SH-SY5Y (cell line): Measurements from ENCODE around the gene TRAPPC14.

Source experiments
- GATA2 ChIP-seq: IDR thresholded peaks from 2 replicates; pipeline ENCODE4 v1.6.1; 2011; ENCODE audit warnings: mild to moderate bottlenecking, low read depth, low read length
- GATA3 ChIP-seq: IDR thresholded peaks from 2 replicates; pipeline ENCODE4 v1.6.1; 2011; ENCODE audit warnings: low read depth, mild to moderate bottlenecking, low read length, moderate library complexity

The TRAPPC14 gene

DNA sequence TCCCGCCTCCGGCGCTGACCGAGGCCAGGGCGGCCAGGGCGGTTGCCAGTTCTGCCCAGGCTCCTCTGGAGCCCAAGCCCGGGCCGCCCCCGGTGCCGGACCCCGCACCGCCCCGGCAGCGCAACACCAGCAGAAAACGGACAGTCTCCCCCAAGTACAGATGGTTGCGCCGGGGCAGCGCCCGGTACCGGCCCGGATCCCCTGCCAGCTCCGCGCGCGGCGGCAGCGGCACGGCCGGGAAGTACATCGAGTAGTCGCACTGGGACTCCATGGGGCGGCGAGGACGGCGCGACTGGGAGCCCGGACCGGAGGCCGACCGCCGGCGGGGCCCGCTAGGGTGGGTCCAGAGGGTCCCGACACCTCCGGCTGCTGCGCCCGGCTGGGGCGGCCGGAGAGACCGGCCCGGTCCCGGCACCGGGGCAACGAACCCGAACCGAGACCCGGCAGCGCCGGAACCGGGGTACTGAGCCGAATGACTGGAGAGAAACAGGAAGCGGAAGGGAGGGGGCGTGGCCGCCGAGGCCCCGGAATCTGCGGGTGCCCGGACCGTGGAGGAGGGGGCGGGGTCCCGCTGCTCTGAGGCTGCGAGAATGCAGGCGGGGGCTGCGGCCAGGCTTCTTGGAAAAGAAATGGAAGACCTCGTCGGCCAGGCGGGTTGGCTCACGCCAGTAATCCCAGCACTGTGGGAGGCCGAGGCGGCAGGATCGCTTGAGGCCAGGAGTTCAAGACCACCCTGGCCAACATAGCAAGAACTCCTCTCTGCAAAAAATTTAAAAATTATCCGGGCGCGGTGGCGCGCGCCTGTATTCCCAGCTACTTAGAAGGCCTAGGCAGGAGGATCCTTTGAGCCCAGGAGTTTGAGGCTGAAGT, at the start of gene TRAPPC14:
TRAPPC14 (minus strand) TSS at position 495 of the 870 bp plus-strand sequence; CDS start at position 271, 224 bp downstream.
- TF ChIP-seq GATA3 = no peak
- no peak for TF ChIP-seq GATA2

DNA sequence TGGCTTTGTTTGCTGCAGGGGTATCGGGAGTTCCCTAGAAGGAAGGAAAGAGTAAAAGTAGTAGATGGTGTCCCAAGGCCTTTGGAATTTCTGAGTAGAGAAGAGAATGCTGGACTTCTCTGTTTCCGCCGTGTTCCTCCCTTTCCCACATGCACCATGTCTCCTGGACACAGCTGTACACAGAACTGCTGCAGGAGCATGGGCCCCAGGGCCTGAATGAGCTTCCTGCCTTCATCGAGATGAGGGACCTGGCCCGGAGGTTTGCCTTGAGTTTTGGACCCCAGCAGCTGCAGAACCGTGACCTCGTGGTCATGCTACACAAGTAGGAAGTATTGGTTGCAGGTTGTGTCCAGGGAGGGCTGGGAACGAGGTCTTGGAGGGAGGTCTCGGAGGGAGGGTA, 45.9 kb upstream of the TRAPPC14 start:
- TF ChIP-seq GATA2 (no peak), GATA3 (no peak)

GRCh38 chr7:100200693-100201092, 42.2 kb upstream of the TRAPPC14 start:
- TF ChIP-seq GATA2 (no peak), GATA3 (no peak)

DNA sequence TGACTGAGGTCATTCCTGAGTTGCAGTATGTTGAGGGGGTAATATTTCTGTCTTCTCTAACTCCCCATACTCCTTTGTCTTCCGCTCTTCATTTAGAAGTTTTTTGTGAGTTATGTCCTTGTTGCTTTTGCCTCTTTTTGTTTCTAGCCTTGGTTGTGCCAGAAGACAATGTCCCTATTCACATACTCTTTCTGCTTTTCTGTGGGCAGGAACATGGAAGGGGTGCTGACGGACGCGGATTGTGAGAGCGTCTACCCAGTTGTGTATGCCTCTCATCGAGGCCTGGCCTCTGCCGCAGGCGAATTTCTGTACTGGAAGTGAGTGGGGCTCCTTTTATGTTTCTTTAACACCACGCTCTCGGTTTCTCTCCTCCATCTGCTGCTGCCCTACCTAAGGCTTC, 39.7 kb upstream of the TRAPPC14 start:
- TF ChIP-seq GATA3 = no peak
- TF ChIP-seq GATA2 = no peak

- TF ChIP-seq GATA3 (no peak), GATA2 (no peak)
Measured at GRCh38 chr7:100195222-100195621, 36.7 kb upstream of the TRAPPC14 start.

- TF ChIP-seq GATA2 = no peak
- TF ChIP-seq GATA3 = no peak
Measured at GRCh38 chr7:100192969-100193368, 34.4 kb upstream of the TRAPPC14 start.

GRCh38 chr7:100191775-100192174, 33.3 kb upstream of the TRAPPC14 start:
- no peak for TF ChIP-seq GATA3
- no peak for TF ChIP-seq GATA2

DNA sequence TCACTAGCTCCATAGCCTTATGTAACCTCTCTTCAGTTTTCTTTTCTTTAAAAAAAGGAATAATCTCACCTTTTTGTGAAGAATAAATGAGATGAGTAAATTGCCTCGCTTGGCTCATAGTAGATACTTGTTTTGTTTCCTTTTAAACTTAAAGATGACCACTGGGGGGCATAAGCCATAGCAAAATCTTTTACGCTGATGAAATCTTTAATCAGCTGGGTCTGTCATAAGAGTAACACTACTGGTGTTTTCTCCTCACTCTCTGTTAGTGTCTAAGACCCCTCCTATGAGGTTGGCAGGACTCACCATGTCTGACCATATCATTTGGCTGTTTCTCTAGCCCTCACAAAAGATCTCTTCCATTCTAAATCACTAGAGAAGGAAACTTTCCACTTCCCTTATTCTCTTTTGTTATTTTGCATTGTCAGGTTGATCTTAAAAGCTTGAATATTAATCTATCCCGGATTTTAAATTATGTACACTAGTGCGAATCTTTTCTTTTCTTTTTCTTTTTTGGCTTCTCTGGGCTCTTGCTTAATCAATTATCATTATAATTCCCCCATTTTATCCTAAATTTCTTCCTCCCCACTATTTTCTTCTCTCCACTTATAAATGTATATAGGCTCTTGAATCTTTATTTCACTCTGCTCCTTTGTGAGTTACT, 31.7 kb upstream of the TRAPPC14 start:
- no peak for TF ChIP-seq GATA2
- no peak for TF ChIP-seq GATA3

GRCh38 chr7:100189061-100189460, 30.5 kb upstream of the TRAPPC14 start:
- TF ChIP-seq GATA2 = no peak
- TF ChIP-seq GATA3 = no peak

DNA sequence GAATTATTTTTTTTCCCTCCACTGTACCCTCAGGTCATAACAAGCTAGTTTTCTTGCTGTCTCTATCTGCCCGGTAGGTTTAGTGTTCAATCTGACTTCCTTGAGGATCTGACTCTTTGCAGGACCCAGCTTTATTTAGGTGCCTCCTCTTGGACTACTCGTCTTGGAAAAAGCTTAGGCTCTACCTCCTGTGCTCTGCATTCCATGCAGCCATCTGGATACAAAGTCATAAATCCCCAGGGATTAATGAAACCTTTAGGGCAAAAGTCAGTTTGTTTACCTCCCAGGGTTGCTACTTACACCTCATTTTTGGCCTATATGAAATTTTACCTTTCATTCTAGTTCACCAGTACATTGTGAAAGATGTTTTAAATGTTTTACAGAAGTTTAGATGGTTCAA, 27.2 kb upstream of the TRAPPC14 start:
- no peak for TF ChIP-seq GATA2
- no peak for TF ChIP-seq GATA3

GRCh38 chr7:100177045-100178001, 18.8 kb upstream of the TRAPPC14 start, which contains the start of the genes GPC2 and STAG3:
GPC2 (minus strand) TSS chr7:100177381; CDS start chr7:100177199, 182 bp downstream.
STAG3 (plus strand) TSS chr7:100177918; CDS start chr7:100180557, 2,639 bp downstream.
- no peak for TF ChIP-seq GATA3

DNA sequence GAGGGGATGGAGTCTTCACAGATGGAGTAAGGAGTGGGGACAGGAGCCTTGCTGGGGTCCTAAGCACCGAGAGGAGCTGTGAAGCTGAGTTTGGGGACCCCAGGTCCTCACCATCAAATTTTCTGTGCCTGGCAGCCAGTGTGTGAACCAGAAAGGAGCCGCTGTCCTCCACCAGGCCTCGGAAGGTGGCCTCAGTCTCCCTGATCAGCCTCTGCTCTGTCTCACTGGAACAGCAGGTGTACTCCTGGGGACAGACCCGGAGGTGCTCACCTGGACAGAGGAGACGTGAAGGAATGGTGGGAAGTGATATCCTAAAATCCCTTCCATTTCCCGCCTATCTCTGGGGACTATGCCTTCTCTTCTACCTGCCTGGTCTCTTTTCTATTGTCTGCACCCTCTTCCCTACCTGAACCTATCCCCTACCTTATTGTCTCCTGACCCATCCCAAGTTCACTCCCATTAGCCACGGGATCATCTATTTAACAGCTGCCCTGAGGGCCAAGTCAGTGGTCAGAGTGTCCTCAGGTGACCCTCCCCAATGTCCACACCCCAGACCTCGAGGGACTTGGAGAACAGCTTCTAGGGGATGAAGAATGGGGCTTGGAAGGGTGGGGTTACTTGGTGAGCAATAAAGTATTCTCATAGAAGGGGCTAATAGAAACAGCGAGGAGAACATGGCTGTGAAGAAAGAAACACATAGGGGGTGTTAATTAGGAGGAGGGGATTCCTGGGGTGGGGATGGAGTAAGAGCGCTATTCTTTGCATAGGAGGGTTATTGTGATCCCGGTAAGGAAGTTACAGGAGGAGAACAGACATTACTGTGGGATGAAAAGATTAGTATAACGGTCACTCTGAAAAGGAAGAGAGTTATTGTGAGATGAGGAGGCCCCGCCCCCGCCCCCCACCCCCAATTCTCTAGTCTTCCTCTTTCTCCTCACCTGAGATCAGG, 17.8 kb upstream of the TRAPPC14 start:
- no peak for TF ChIP-seq GATA2
- no peak for TF ChIP-seq GATA3
